Measurements from ENCODE around the gene GPR119.
"Not testable (repeated sequence)": the region's sequence is repeated elsewhere in the genome, so short reads cannot be mapped to it uniquely, and the experiment has no call there.

Gene GPR119

DNA sequence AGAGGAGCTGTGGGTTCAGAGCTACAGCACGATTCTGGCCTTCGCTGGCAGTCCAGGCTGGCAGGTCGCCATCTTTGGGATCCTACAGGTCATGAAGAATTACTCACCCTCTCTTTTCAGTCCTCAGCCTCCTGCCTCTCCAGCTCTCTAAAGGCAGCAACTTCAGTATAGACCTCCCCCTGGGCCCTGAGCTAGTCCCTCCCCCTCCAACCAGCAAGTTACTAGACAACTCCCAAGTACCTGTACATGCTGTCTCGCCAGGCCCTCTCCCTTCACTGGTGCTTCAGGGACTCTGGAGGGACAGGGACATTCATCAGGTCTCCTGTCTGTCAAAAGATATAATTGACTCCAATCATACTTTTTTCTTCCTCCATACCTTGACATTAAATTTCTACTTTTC lies at the start of gene GPR119:
Gene GPR119 (minus strand): TSS at position 155 of the 400 bp plus-strand sequence. CDS start 227 bp downstream, outside the sequence.
- no peak for DNase-seq (ENCODE audit: low read depth)

DNA sequence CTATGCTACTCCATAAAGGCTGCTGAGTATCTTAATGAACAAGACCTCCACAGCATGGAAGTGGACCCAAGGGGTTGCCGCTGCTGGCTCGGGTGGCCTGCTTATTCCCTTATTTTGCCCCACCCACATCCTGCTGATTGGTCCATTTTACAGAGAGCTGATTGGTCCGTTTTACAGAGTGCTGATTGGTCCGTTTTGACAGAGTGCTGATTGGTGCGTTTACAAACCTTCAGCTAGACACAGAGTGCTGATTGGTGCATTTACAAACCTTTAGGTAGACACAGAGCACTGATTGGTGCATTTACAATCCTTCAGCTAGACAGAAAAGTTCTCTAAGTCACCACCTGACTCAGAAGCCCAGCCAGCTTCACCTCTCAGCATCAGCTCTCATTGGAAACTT lies 43.8 kb upstream of the GPR119 start:
- not testable (repeated sequence) for DNase-seq (ENCODE audit: low read depth)

DNA sequence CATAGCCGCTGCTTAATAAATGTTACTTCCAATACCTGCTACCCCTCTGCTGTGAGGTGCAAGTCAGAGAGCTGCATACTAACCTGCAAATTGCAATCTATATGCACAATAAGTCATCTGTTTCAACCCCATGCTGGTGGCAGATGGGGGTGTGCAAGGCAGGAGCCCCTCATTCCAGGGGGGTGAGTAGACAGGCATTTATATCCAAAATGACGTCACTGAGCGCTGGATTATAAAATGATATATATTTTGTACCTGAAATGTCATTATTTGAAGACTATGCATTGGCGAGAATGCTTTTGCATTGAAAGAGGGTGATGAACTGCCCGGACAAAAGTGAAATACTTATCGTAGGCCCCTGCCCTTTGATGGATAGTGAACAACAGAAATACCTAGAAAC lies 41.1 kb upstream of the GPR119 start:
- no peak for DNase-seq (ENCODE audit: low read depth)

DNA sequence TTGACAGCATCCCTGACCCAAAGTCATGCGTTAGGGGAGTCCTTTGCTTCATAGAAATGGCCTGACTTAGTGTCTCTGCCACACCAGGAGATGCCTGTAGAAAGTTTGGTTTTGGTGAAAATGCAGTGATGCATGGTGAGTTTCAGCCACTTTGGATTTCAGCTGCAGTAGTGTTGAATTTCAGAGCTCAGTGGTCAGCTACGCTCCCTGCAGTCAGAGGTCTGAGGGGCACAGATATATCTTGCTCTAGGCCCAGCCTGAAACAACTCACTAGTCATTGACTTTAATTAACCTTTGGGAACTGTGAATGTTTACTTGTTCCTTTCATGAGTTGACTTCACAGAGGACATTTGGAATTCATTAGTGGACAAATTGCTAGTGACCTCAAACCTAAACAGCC lies 33.8 kb upstream of the GPR119 start:
- no peak for DNase-seq (ENCODE audit: low read depth)

DNA sequence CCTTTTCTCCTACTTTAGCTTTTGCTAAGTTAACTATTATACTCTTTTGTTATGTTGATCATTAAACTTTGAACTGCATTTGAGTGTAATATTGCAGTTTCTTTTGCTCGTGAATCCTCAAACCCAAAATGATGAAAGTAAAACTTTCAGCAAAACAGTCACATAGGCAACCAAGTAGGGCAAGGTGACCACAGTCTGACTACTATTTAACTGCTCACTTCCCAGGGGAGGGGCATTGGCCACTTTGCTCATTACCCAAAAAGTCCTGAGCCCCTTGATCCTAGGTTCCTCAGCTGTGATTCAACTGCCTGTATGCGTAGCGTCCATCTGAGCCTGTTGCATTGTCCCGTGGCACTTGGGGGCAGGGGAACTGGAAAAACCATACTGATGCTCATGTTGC lies 33.3 kb upstream of the GPR119 start:
- no peak for DNase-seq (ENCODE audit: low read depth)

DNA sequence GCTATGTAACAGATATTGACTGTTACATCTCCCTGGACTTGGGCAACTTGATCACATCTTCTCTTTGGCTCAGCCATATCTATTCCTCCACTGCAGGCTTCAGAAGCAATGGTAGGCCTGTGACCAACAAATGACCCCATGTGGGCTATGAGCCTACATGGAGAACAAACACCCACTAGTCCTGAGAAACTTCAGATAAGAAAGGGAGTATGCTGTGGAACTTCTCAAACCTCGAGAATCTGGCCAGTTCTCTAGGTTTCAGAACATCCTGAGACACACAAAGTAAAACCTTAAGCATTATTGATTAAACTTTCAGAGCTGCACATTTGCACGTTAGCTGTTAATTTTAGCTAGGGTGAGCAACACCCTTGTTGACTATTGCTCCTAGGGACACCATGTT lies 32.6 kb upstream of the GPR119 start:
- no peak for DNase-seq (ENCODE audit: low read depth)

DNA sequence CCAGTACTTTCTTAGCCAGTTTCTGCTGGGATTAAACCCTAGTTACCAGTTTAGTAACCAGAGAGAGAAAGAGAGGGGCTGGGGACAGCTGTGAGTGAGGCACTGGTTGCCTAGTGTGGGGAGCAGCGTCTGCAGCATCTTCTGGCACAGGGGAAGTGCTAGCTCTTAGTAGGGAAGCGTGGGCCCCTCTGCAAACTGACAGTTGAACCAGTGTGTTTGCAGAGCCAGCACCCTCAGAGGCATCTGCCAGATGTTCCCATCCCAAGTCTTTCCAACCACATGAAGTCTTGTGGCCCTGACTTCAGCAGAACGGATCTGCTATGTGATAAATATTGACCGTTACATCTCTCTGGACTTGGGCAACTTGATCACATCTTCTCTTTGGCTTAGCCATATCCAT lies 31.3 kb upstream of the GPR119 start:
- no peak for DNase-seq (ENCODE audit: low read depth)

DNA sequence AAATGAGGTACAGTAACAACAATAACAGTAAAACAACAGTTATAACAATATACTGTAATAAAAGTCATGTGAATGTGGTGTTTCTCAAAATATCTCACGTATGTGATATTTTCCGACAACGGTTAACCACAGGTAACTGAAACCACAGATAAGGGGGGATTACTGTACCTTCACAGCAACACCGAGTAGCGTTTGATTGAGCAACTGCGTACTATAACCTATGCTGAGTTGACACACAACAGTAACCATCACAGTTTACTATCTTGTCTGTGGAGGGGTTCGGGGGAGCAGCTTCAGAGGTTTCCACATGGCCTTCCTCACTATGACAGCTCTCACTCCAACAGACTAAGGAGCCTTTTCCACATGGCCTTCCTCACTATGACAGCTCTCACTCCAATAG lies 29.7 kb upstream of the GPR119 start:
- DNase-seq (ENCODE audit: low read depth) = no peak

DNA sequence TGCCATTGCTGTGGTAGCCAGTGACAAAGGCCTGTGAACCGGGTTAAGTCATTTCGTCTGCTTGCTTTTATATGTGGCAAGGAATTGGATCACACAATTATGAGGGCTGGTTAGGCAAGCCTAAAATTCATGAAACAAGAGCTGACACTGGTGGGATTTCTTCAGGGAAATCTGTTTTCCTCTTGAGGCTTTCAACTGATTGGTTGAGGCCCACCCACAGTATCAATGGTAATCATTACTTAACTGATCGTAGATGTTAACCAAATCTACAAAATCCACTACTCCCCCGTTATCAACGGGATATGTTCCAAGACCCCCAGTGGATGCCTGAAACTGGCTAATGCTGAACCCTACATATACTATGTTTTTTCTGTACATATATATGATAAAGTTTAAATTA lies 29.3 kb upstream of the GPR119 start:
- DNase-seq (ENCODE audit: low read depth) = no peak

DNA sequence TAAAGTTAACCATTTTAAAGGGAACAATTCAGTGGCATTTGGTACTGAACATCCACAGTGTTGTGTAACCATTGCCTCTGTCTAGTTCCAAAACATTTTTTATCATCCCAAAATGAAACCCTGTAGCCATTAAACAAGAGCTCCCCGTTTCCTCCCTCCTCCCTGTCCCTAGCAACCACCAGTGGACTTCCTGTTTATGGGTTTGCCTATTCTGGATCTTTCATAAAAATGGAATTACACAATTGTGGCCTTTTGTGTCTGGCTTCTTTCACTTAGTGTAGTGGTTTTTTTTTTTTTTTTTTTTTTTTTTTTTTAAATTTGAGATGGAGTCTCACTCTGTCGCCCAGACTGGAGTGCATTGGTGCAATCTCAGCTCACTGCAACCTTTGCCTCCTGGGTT lies 27.9 kb upstream of the GPR119 start:
- DNase-seq (ENCODE audit: low read depth) = no peak

DNA sequence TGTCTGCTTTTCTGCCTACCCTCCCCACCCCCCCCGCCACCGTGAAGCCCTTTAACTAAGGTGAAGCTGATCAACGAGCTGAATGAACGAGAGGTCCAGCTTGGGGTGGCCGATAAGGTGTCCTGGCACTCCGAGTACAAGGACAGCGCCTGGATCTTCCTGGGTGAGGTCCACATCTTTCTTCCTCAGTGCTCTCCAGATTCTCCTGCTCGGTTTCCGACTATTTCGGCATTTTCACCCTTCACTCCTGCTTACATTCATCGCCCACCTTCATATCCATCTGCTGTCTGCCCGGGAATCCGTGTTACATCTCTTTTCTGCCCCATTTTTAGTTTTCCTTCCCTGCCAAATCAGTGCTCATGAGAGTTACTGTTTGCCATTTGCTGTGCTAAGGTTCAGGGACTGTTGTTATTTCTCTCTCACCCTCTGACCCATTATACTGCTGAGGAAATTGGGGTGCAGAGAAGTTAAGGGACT lies 16.8 kb upstream of the GPR119 start:
- no peak for DNase-seq (ENCODE audit: low read depth)

DNA sequence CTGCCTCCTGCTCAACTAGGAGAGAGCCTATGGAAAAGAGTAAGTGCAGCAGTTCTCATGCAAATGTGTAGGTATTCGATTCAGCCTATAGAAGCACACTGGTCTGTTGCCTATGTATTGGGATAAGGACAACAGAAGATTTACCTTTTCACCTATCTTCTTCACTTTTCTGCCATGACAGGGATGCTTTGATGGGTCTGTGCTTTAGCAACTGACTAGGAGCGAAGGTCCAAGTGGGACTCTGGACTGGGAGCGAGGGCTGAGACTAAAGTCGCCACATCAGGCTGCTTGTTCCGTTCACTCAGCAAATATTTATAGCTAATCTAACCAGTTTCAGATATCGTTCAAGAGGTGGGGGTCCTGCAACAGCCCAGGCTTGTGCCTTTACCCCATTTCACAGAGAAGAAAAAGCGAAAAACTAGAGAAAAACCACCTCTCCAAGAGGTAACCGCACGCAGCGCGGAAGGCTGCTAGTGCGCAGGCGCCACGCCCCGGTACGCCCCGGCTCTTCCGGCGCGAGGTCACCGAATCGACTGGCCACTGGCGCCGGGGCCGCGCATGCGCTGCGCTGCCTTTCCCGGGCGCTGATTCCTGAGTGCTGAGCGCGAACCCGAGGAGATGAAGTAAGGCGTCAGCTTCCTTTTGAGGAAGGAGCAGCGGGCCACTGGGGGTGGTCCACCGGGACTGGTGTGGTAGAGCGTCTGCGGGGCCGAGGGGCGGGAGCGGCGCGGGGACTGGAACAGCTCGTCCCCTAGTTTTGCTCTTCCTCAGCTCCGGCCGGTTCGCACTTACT lies 16.1 kb upstream of the GPR119 start, which contains the start of gene RBMX2:
Gene RBMX2 (plus strand): TSS at position 573 of the 793 bp plus-strand sequence. CDS start 46 bp downstream, at position 619.
- peak; percentile 56 for DNase-seq (ENCODE audit: low read depth)

DNA sequence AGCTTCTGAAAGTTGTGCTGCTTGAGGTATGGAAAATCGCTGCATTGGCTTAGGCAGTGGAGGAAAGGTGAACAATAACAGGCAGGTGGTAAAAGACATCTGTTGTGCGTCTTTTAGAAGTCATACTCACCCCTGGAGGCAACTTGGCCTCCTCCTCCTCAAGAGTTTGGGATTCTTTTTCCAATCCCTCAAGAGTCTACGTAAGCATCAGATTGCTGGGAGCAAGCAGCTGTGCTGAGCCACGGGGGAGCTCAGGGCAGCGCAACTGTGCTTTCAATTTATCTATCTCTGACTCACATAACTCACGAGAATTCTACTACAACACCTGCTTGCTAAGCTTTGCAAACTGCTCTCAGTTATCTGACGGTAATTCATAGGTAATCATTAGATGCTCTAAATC lies 9.9 kb upstream of the GPR119 start:
- DNase-seq (ENCODE audit: low read depth) = no peak

DNA sequence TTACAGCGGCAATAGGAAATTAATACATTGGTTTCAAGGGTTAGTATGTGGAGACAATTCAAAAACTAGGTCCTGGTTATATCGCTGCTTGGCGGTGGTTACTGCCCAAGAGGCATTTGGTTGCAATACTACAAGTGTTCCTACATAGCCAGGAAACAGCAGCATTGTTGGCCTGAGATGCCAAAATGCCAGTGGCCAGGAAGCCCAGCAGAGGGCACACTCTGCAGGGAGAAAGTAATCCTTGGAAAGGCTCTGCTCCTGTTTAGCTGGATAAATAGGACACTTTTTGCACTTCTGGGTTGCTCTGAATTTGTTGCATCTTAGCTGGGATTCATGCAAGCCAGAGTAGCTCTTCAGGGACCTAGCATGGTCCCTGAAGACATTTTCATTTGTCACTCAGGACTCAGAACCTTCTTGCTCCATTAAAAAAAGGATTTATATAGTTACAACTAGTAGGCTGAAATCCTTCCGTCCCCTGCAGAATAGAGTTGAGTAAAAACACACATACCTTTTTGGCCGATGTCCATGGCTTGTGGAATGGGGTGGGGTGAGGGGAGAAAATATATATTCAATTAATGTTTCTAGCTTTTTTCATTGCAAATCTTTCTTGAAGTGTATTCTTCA lies 8.1 kb upstream of the GPR119 start:
- DNase-seq (ENCODE audit: low read depth) = peak; percentile 33

DNA sequence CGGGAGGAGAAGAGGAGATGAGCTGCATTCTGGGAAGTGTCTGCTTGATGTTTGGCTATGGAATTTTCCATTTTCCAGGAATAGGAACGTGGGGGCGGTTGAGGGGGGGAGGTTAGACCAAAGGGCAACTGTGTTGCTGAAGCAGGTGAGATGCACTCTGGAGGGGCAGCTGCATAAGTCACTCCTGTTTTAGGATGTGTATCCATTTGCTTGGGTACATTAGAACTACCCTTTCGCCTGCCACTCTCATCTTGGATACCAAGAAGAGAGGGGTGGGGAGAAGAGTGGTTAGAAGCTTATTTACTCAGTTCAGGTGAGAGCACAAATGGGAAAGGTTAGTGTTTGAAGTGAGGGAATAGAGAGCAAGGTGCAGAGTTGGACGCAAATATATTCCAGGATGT lies 934 bp upstream of the GPR119 start:
- no peak for DNase-seq (ENCODE audit: low read depth)

DNA sequence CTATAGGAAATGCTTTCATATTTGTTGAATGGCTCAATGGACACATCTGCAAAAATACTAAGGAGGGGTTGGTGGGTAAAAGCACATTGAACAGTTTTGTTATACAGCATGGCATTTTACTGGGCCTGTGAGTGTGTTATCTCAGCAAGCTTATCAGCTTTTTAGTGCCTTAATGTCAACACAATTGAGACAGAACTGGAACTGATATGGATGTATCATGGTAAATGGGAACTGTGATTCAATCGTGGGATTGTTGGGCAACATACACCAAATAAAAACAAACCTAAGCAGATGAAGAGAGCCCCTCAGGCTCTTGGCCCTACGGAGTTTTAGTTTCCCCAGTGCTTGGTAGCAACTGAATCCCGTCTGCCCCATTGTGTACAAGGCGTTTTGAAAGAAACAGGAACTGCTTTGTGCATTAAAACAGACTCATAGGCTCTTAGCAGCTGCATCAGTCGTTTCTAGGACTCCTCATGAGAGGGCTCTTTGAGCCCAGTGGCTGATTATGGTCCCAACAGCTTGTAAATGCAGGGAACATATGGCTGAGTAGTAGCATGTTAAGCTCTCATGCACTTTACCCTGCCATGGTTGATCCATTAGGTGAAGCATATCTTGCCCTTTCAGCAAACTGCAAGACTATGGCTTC lies 7.3 kb downstream of the GPR119 start:
- no peak for DNase-seq (ENCODE audit: low read depth)

DNA sequence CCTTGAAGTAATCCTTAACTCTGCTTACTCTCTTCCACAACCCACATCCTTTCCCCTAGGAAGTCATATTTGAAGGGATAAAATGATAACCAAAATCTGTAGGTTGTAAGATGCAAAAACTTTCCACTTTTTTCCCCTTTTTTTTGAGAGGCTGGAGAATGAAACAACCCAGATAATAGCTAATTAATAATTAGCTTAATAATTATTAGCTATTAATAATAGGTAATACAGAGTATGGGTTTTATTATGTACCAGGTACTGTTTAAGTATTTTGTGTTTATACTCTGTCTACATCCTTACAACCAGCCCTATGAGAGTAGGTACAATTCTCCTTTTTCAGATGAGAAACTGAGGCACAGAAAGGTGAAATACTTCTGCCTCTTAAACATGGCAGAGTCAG lies 9.4 kb downstream of the GPR119 start:
- no peak for DNase-seq (ENCODE audit: low read depth)

DNA sequence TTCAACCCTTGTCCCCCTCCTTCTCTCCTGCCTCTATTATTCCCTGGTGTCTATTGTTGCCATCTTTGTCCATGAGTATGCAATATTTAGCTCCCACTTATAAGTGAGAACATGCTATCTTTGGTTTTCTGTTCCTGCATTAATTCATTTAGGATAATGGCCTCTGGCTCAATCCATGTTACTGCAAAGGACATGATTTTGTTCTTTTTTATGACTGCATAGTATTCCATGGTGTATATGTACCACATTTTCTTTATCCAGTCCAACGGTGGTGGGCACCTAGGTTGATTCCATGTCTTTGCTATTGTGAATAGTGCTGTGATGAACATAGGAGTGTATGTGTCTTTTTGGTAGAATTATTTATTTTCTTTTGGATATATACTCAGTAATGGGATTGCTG lies 33.4 kb downstream of the GPR119 start:
- DNase-seq (ENCODE audit: low read depth) = not testable (repeated sequence)

DNA sequence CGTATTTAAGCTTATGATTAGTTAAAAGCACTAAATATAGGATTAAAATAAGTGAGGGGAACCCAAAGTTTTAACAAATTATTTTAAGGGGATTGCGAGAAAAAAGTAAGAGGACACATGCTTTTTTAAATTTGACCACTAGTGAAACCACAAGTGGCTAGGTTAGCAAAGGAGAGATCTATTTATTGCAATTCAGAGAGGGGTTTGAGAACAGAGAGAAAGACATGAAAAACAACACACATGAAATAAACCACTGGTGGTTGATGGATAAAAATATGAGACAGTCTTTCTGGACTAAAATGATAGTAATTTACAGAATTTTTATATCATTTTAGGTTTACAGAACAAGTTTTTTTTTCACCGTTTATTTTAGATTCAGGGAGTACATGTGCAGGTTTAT lies 33.9 kb downstream of the GPR119 start:
- DNase-seq (ENCODE audit: low read depth) = no peak

DNA sequence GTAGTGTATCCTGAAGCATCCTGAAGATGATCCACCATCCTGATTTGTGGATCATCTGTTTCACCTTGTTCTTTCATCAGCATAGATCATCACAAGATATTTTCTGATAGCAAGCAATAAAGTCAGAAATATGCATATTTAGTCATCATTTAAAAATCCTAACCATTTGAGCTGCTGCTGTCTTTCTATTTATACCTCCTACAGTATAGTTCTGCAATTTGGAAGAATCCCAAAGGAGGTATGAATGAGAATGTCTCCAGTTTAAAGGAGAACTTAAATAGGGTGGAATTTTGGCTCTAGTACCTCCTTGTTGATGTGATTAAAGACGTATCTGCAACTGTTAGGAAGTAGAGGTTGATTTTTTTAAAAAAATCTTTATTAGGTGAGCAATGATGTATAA lies 38.2 kb downstream of the GPR119 start:
- DNase-seq (ENCODE audit: low read depth) = no peak

DNA sequence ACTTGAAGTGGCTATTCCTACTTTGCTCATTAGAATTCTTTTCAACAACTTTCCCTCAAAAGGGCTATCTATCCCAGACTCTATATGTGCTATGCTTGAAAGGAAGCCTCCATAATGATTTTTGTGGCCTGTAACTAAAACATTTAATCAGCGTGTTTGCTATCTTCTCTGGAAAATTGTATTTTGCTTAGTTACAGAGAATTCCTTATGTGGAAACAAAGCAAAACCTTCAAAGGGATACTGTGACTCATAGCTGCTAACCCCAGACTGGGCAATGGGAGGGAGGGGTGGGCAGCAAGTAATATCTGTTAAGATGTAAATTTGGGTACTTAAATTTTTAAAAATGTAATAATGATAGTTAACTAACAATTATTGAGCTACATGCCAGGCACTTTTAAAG lies 42.1 kb downstream of the GPR119 start:
- no peak for DNase-seq (ENCODE audit: low read depth)

DNA sequence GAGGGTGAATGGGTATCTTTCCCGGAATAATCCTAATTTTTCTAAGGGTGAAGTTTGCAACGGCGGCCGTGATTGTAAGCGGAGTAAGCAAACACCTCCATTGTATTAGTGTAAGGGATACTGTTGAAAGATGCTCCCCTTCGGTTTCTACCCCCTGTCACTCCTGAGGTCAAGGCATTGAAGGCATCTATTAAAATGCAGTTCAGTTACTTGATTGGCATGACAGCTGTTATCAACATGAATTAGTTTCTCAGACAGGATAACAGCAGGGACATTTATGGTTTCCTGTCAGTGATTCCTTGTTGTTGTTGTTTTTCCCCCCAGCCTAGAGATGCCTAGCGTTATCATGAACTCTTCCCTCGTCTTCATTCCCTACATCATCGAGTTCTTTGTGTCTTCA lies 45.2 kb downstream of the GPR119 start:
- no peak for DNase-seq (ENCODE audit: low read depth)

Measured in fibroblast of the conjunctiva (primary cell).